LNCaP clone FGC (cell line): Measurements from ENCODE around the gene DNAJB5.

ENCODE experiments used
- DNase-seq: peaks from one replicate; pipeline ENCODE4 v3.0.0-alpha.2; 2011; ENCODE audit warnings: low read depth
- H3K4me3 ChIP-seq: 2 replicates; pipeline ENCODE4 v1.5.1; 2011; ENCODE audit warnings: mild to moderate bottlenecking, low read depth, low read length, control low read depth
- TF ChIP-seq, protein P1 (sequence below): IDR thresholded peaks from 2 replicates; pipeline ENCODE4 v1.5.1; 2012; ENCODE audit warnings: mild to moderate bottlenecking; ENCODE audit not compliant: control insufficient read depth, insufficient read depth; ENCODE audit errors: extremely low read depth

DNAJB5 gene

DNA sequence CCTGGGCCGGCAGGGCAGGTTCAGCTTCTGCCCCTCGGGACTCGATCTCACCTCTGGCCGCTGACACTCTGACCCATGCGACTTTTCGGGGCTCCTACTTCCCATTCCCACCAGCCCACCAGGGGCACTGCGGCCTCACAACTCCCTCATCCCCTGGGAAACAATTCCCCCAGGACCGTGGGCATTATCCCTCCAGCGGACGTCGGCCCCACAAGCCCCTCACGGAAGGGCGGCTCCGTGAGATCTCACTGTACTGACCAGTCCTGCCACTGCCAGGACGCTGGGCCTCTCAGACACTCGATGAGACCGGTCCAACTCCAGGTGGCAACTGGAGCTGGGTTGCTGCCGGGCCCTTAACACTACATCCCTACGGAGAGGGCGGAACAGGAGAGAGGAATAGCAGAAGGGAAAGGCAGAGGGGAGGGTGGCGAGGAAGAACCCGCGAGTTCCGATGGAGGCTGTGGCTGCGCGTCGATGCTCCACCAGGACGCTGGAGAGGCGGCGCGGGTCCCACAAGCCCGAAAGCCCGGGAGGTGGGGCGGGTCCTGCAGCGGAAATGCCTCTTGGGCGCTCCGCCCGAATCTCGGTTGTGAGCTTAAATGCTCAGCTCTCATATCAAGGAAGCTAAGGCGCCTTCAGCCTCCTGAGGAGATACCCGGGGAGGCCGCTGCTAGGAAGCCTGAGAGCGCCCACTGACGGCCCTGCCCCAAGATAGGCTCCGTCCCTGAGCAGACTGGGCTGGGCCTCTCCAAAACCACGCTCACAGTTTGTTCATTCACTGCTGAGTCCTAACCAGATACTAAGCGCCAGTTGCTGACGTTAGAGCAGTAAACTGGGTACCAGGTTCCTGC is 46.5 kb downstream of the DNAJB5 start:
- TF ChIP-seq, protein P1, sequence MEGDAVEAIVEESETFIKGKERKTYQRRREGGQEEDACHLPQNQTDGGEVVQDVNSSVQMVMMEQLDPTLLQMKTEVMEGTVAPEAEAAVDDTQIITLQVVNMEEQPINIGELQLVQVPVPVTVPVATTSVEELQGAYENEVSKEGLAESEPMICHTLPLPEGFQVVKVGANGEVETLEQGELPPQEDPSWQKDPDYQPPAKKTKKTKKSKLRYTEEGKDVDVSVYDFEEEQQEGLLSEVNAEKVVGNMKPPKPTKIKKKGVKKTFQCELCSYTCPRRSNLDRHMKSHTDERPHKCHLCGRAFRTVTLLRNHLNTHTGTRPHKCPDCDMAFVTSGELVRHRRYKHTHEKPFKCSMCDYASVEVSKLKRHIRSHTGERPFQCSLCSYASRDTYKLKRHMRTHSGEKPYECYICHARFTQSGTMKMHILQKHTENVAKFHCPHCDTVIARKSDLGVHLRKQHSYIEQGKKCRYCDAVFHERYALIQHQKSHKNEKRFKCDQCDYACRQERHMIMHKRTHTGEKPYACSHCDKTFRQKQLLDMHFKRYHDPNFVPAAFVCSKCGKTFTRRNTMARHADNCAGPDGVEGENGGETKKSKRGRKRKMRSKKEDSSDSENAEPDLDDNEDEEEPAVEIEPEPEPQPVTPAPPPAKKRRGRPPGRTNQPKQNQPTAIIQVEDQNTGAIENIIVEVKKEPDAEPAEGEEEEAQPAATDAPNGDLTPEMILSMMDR: no peak

GRCh38 chr9:35042081-35042604 is 52.6 kb downstream of the DNAJB5 start:
- TF ChIP-seq, protein P1: no peak
- no peak for DNase-seq
- no peak overlapping the region for H3K4me3 ChIP-seq

More for the DNA sequence above, 46.5 kb downstream of the DNAJB5 start:
- DNase-seq: no peak
- H3K4me3 ChIP-seq: no peak overlapping the region

DNA sequence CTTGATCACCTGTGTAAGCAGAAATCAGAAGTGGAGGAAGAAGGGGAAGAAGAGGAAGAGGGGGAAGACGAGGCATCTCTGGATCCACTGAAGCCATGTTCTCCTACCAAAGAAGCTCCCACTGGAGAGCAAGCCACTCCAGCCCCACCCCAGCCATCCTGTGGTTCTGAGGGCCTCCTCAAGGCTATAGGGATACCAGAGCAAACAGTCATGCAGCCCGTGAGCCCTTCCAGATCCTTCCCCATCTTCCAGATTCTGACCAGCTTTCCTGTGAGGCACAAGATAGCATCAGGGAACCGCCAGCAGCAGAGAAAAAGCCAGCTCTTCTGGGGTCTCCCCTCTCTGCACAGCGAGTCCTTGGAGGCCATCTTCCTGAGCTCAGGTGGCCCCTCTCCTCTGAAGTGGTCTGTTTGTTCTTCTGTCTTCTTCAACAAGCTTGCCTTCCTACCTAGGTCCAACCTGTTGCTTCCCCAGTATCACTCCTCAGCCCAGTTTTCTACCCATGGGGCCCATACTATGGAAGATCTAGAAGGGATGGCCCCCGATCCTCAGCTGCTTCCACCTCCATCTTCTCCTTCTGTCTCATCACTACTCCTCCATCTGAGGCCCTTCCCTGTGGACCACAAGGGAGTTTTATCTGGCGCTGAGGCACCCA is 53.5 kb downstream of the DNAJB5 start:
- no peak for DNase-seq
- H3K4me3 ChIP-seq: no peak overlapping the region
- TF ChIP-seq, protein P1: no peak

DNA sequence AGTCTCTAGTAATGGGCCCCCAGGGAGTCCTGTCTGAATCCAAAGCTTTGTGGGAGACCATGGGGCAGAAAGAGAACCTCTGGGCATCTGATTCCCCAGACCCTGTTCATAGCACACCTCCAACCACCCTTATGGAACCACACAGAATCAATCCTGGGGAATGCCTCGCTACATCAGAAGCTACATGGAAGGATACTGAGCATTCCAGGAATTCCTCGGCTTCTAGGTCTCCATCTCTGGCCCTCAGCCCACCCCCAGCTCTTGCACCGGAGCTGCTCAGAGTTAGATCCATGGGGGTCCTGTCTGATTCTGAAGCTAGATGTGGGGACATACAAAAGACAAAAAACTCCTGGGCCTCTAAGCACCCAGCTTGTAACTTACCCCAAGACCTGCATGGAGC is 54.5 kb downstream of the DNAJB5 start:
- TF ChIP-seq, protein P1: no peak
- no peak overlapping the region for H3K4me3 ChIP-seq
- no peak for DNase-seq
